HUES48 (cell line): Measurements from ENCODE around the gene RCSD1.
"Not testable (repeated sequence)": the region's sequence is repeated elsewhere in the genome, so short reads cannot be mapped to it uniquely, and the experiment has no call there.

Experiments used
- H3K27ac ChIP-seq: one replicate; pipeline ENCODE4 v1.7.0; 2013; ENCODE audit warnings: low read depth, low read length, inconsistent platforms
- H3K27me3 ChIP-seq: 2 replicates; pipeline ENCODE4 v1.6.1; 2013; ENCODE audit warnings: mild to moderate bottlenecking, low read length; ENCODE audit not compliant: control insufficient read depth, insufficient read depth
- H3K36me3 ChIP-seq: 2 replicates; pipeline ENCODE4 v1.6.1; 2013; ENCODE audit warnings: low read length; ENCODE audit not compliant: control insufficient read depth, insufficient read depth
- H3K4me1 ChIP-seq: 2 replicates; pipeline ENCODE4 v1.6.1; 2013; ENCODE audit warnings: mild to moderate bottlenecking, low read length; ENCODE audit not compliant: control insufficient read depth, insufficient read depth
- H3K4me3 ChIP-seq: 2 replicates; pipeline ENCODE4 v1.5.1; 2013; ENCODE audit warnings: mild to moderate bottlenecking, low read depth, low read length
- H3K9ac ChIP-seq: 2 replicates; pipeline ENCODE4 v1.6.1; 2013; ENCODE audit warnings: mild to moderate bottlenecking, low read depth, low read length, moderate library complexity
- H3K9me3 ChIP-seq: 2 replicates; pipeline ENCODE4 v1.6.1; 2013; ENCODE audit warnings: low read length; ENCODE audit not compliant: control insufficient read depth, insufficient read depth

Gene RCSD1

DNA sequence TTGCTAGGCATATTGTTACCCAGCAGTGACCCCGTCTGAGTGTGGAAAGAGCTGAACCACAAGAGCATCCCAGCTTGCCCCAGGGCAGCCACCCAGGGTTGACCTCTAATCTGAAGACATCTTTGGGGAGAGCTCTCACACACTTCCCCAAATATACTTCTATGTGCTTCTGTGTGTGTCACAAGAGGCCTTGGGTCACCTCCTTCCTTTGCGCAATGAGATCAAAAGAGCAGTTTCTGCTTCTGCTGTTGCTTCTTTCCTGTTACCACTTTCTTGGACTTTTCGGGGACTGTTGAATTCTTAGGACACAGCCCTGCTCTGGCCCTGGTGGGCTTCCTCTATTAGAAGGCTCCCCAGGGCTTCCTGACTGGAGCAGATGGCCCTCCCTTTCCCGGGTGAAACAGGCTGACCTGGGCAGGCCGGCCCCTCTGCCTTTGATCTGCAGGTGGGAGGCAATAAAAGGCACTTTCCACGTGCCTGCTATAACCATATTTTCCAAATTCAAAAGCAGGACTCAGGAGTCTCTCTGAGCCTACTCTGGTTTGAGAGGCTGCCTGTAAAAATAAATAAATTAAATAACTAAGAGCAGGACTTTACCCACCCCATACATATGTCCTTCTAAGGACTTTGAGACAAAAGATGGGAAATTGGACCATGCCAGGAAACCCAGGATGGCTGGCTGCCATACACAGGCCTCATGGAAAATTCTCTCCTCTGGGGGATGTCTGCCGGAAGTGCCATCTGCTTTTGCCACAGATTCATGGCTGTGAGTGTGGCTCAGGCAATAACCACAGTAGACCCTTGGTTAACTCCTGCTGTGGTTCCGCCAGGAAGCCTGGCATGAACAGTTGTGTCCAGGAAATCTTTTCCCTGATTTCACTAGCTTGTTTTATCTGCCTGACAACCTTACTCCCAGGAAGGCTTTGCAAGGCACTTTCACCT, 28.3 kb upstream of the RCSD1 start:
- Histone ChIP-seq H3K27me3 (no peaks in the 10 kb centered on the region), H3K9ac (no peak overlapping the region), H3K9me3 (0 out of 2 replicates have a peak, but pooled peaks cover 2% of the 10 kb centered on the region), H3K27ac (no peak overlapping the region), H3K4me1 (no peaks in the 10 kb centered on the region), H3K4me3 (no peak overlapping the region), H3K36me3 (no peaks in the 10 kb centered on the region)

DNA sequence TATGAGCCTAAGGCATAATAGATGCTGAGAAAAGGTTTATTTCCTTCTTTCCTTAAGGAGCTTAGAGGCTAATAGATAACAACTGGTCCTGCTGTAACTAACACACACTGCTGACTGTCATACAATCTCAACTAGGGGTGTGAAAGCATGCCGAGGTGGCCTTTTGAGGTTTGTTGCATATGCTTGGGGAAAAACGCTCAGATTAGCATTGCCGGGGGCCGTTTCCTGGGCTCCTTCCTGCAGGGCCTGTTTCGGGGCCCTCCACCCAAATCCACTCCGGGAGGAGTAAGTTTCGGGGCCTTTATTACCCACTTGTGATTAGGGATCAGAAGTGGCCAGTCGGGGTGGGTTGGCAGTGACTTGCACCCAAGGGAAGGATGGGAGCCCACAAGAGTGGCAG, 27.2 kb upstream of the RCSD1 start:
- Histone ChIP-seq H3K9ac (no peak overlapping the region), H3K4me1 (no peaks in the 10 kb centered on the region), H3K9me3 (peaks cover 14% of the 10 kb centered on the region), H3K4me3 (no peak overlapping the region), H3K36me3 (no peaks in the 10 kb centered on the region), H3K27me3 (no peaks in the 10 kb centered on the region), H3K27ac (no peak overlapping the region)

DNA sequence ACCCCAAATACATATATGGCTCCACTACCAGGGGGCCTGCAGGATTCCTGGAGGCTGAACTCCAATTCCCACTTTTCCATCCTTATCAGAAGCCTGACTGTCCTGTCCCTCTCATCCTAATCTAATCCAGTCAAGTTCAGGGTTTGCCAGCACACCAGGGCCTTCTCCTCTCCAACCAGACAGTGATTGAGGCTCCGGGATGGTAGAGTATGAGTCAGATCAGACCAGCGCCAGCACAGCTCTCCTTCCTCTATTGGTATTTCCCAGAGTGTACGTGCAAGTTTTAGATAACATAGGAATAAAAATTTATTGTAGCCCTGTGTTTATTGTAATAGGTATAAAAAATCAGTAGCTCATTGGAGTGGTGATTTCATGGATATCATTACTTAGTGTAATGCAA, 24.5 kb upstream of the RCSD1 start:
- Histone ChIP-seq H3K27ac (no peak overlapping the region), H3K9me3 (peaks cover 18% of the 10 kb centered on the region), H3K4me3 (no peak overlapping the region), H3K36me3 (no peaks in the 10 kb centered on the region), H3K9ac (no peak overlapping the region), H3K27me3 (no peaks in the 10 kb centered on the region), H3K4me1 (no peaks in the 10 kb centered on the region)

DNA sequence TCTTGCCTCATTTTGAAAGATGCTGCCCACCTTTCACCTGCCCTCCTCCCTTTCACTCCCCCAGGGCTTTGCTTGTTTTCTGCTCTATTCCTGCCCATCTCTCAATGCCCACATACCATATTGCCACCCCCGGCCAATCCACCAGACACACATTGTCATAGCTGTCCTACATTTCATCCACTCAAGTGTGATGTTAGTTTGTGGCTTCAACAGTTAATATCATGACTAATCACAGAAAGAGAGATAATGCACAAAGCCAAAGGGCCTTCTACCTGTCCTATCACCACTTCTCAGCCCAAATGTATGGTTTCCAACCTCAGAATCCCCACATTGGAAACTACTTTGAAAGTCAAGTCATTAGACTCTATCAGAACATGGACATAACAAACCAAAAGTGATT, 18.0 kb upstream of the RCSD1 start:
- Histone ChIP-seq H3K9ac (no peak overlapping the region), H3K4me3 (no peak overlapping the region), H3K27ac (no peak overlapping the region), H3K27me3 (no peaks in the 10 kb centered on the region), H3K36me3 (no peaks in the 10 kb centered on the region), H3K9me3 (peaks cover 16% of the 10 kb centered on the region), H3K4me1 (peaks cover under 1% of the 10 kb centered on the region; the same call in 1 of the 2 replicates)

DNA sequence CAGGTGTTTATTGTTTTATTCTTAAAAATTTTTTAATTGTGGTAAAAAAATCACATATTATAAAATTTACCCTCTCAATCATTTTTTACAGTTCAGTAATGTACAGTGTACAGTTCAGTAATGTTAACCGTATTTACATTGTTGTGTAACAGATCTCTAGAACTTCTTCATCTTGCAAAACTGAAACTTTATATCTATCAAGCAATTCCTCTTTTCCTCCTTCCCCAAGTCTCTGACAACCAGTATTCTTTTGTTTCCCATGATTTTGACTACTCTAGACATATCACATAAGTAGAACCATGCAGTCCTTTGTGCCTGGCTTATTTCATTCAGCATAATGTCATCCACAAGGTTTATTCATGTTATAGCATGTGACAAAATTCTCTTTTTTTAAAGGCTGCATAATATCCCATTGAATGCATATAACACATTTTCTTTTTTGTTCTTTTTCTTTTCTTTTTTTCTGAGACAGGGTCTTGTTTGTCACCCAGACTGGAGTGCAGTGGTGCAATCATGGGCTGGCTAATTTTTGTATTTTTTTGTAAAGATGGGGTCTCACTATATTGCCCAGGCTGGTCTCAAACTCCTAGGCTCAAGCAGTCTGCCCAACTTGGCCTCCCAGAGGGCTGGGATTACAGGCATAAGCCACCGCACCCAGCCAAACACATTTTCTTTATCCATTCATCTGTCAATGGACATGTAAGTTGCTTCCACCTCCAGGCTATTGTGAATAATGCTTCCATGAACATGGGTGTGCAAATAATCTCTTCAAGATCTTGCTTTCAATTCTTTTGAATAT, 17.2 kb upstream of the RCSD1 start:
- no peak overlapping the region for H3K9ac ChIP-seq
- H3K4me3 ChIP-seq: no peak overlapping the region
- H3K27me3 ChIP-seq: no peaks in the 10 kb centered on the region
- H3K4me1 ChIP-seq: peaks cover 7% of the 10 kb centered on the region
- no peaks in the 10 kb centered on the region for H3K36me3 ChIP-seq
- H3K9me3 ChIP-seq: peaks cover 8% of the 10 kb centered on the region; the same call in 1 of the 2 replicates
- no peak overlapping the region for H3K27ac ChIP-seq

DNA sequence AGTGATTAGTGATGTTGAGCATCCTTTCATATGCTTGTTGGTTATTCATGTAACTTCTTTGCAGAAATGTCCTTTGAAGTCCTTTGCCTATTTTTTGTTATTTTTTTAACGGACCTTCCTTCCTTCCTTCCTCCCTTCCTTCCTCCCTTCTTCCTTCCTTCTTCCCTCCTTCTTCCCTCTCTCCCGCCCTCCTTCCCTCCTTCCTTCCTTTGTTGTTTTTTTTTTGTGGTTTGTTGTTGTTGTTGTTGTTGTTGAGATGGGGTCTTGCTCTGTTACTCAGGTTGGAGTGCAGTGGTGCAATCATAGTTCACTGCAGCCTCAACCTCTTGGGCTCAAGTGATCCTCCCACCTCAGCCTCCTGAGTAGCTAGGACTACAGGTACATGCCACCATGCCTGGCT, 16.0 kb upstream of the RCSD1 start:
- not testable (repeated sequence) for H3K9me3 ChIP-seq, H3K27me3 ChIP-seq, H3K9ac ChIP-seq, H3K4me3 ChIP-seq, H3K27ac ChIP-seq, H3K36me3 ChIP-seq
- H3K4me1 ChIP-seq: peaks cover 14% of the 10 kb centered on the region

DNA sequence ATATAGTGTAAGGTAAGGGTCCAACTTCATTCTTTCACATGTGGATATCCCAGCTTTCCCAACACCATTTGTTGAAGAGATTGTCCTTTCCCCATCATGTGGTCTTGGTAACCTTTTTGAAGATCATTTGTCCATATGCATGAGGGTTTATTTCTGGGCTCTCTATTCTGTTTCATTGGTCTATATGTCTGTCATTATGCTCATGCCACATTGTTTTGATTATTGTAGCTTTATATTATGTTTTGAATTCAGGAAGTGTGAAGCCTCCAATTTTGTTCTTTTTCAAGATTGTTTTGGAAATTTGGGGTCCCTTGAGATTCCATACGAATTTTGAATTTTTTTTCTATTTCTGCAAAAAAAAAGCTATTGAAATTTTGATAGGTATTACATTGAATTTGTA, 15.2 kb upstream of the RCSD1 start:
- 0 out of 2 replicates have a peak, but pooled peaks cover 2% of the 10 kb centered on the region for H3K9me3 ChIP-seq
- H3K36me3 ChIP-seq: no peaks in the 10 kb centered on the region
- H3K4me3 ChIP-seq: no peak overlapping the region
- H3K4me1 ChIP-seq: peaks cover 14% of the 10 kb centered on the region
- no peak overlapping the region for H3K9ac ChIP-seq
- no peak overlapping the region for H3K27ac ChIP-seq
- no peaks in the 10 kb centered on the region for H3K27me3 ChIP-seq

DNA sequence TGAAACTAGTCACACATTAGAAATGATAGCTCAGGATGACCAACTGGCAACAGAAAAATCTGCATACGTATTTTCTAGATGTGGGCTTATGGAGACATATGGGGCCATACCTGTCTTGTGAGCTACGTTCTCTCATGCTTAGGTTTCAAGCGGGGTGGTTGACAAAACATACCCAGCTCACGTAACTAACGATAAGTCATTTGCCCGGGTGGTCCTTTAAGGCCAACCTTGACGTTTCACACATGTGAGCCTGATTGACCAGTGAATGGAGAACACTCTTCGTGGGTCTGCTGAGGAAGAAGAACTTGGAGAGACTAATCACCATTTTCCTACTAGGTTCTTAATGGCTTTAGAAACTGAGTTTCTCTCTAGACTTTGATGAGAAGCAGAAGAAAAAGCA, 13.5 kb upstream of the RCSD1 start:
- Histone ChIP-seq H3K4me1 (peaks cover 14% of the 10 kb centered on the region), H3K27me3 (no peaks in the 10 kb centered on the region), H3K36me3 (no peaks in the 10 kb centered on the region), H3K27ac (no peak overlapping the region), H3K9me3 (0 out of 2 replicates have a peak, but pooled peaks cover 2% of the 10 kb centered on the region), H3K4me3 (no peak overlapping the region), H3K9ac (no peak overlapping the region)

DNA sequence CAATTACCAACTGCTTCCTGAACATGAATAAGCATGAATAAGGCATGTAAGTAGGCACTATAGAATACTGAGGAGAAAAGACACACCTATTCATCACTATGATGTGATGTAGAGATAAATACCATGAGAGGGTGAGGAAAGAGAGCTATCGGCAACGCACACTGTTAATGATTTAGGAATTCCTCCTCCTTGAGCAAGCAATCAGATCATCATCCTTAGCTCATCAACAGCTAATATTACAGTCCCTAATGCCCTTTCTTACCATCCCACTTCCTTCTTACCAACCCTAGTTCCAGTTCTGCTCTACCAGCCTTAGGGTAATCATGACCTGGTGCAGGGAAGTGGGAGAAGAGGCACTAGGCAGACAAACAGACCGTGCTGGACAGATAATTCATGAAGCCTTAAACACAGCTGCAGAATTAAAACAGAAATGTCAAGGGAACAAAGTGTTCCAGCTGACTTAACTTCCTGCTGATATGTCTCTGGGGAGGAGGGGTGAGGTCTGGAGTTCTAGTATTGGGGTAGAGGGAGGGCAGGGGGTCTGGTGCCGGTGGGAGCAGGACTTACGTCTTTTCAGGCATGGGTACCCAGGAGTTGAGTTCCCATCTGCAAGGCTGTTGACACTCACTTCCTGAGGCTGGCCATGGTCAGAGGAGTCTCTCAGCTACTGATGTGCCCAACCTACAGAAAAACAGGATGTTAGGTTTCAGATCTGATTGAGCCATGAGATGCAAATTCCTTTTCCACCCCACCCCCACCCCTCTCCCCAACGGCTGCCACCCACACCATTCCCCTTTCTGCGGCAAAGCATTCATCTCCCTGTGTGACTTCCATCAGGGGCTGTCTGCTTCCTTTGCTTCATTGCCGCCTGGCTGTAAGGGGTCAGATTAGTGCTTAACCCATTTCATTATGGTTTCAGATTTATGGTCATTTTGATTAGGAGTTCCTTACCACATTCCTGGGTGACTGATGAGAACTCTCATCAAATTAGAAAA, 12.6 kb upstream of the RCSD1 start:
- 0 out of 2 replicates have a peak, but pooled peaks cover 2% of the 10 kb centered on the region for H3K9me3 ChIP-seq
- no peaks in the 10 kb centered on the region for H3K36me3 ChIP-seq
- H3K4me3 ChIP-seq: no peak overlapping the region
- no peak overlapping the region for H3K9ac ChIP-seq
- peak overlapping the region; percentile 50 for H3K27ac ChIP-seq
- no peaks in the 10 kb centered on the region for H3K27me3 ChIP-seq
- H3K4me1 ChIP-seq: peaks cover 14% of the 10 kb centered on the region

DNA sequence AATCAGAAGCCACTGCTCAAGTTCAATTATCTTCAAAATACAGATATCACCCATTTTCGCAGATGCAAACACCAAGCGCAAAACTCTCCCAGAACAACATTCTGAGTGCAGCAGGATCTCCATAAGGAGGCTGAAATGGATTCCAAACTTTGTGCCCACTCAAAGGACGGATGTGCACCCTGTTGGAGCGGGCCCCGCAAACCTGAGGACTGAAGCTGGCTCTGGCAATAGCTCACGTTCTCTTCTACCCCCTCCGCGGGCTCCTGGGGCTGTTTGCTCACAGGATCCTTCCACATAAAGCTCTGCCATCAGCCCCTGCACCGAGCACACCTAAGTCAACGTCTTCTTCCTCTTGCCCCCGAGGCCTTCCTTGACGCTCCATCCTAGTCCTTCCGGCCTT, 11.7 kb upstream of the RCSD1 start:
- no peak overlapping the region for H3K9ac ChIP-seq

More for the DNA sequence above, 11.7 kb upstream of the RCSD1 start:
- H3K4me3 ChIP-seq: no peak overlapping the region
- H3K27me3 ChIP-seq: no peaks in the 10 kb centered on the region
- no peaks in the 10 kb centered on the region for H3K36me3 ChIP-seq
- peak overlapping the region; percentile 50 for H3K27ac ChIP-seq
- peaks cover 14% of the 10 kb centered on the region for H3K4me1 ChIP-seq
- H3K9me3 ChIP-seq: 0 out of 2 replicates have a peak, but pooled peaks cover 2% of the 10 kb centered on the region
